Kidney (tissue), 14 donors: ENCODE data around the gene UCN3. TPM values are rescaled to one million over a fixed set of nuclear protein-coding genes. Genes with fewer than 3 reads are reported as not detected.

Experiments used
- DNase-seq, 5 donors: peaks; one replicate each; pipeline ENCODE4 v3.0.0-alpha.2; 2013 to 2020
- FAIRE-seq: peaks from 2 replicates; lab custom pipeline; 2012; peaks lifted over from hg19 to GRCh38; lab: Jason Lieb, UNC
- H3K27ac ChIP-seq, 2 donors: one replicate each; pipeline ENCODE4 v1.7.0; 2013; ENCODE audit warnings: low read depth in 2 of 2, low read length in 2 of 2, inconsistent platforms in 1 of 2
- H3K27me3 ChIP-seq: one replicate; pipeline ENCODE4 v1.7.1; 2013; ENCODE audit warnings: low read length, inconsistent platforms; ENCODE audit not compliant: control insufficient read depth, insufficient read depth
- H3K36me3 ChIP-seq, 3 donors: one replicate each; pipeline versions ENCODE4 v1.7.0 to v1.7.1; 2013; ENCODE audit warnings: low read length in 3 of 3, control low read depth in 1 of 3, inconsistent platforms in 1 of 3; ENCODE audit not compliant: insufficient read depth in 3 of 3, control insufficient read depth in 2 of 3
- H3K4me1 ChIP-seq, 3 donors: one replicate each; pipeline versions ENCODE4 v1.7.0 to v1.7.1; 2013; ENCODE audit warnings: low read length in 3 of 3, inconsistent platforms in 1 of 3, low read depth in 1 of 3; ENCODE audit not compliant: control insufficient read depth in 2 of 3, insufficient read depth in 2 of 3
- H3K4me3 ChIP-seq, 3 donors: one replicate each; pipeline versions ENCODE4 v1.7.0 to v1.8.1; 2013; ENCODE audit warnings: low read length in 3 of 3, control low read depth in 1 of 3, inconsistent platforms in 1 of 3
- H3K9ac ChIP-seq, 3 donors: one replicate each; pipeline versions ENCODE4 v1.7.0 to v1.7.1; 2013; ENCODE audit warnings: low read length in 3 of 3, control low read depth in 1 of 3, inconsistent platforms in 1 of 3
- H3K9me3 ChIP-seq, 3 donors: one replicate each; pipeline versions ENCODE4 v1.7.0 to v1.7.1; 2013; ENCODE audit warnings: low read length in 3 of 3, control low read depth in 1 of 3, inconsistent platforms in 1 of 3; ENCODE audit not compliant: control insufficient read depth in 2 of 3, insufficient read depth in 1 of 3
- CTCF ChIP-seq: IDR thresholded peaks from 3 replicates; pipeline ENCODE4 v1.5.1; 2012; ENCODE audit warnings: mild to moderate bottlenecking, moderate library complexity, borderline replicate concordance; ENCODE audit not compliant: insufficient read depth; ENCODE audit errors: extremely low read depth
- intact Hi-C: fragments of 100-400 bp; cut with DNase I; formaldehyde crosslinking; loops from one replicate; pipeline ENCODE4 v1.11.1; 2022
- polyA plus RNA-seq: library from polyadenylated mRNA; stranded (reverse); fragments of 350-450 nt; fragmentation: Illumina TruSeq; extraction: RNeasy Lipid Tissue Mini Kit (QIAGEN cat#74804); gene quantifications from one replicate; pipeline ENCODE4 v1.2.3, GENCODE V29; 2014; ENCODE audit warnings: low read depth, low replicate concordance; ENCODE audit not compliant: insufficient read depth
- total RNA-seq: library from RNA; stranded (reverse); fragmentation: NEBNext Ultra II Directional; extraction: Animal tissue kit (Norgen Biotek cat#: 25700); gene quantifications from one replicate; pipeline ENCODE4 v1.2.1, GENCODE V29; 2021
- donor health status: control.
- donor health status: control.
- donor health status: control.
- donor health status: control.
- donor health status: control.
- donor health status: DM: yes; HTN: yes; CAD: no.
- donor health status: Normal renal cell carcinoma (clear cell type).

Gene UCN3
- total and polyA plus RNA-seq, 2 donors from 2014 or later: 1.4 TPM; not detected in 1

DNA sequence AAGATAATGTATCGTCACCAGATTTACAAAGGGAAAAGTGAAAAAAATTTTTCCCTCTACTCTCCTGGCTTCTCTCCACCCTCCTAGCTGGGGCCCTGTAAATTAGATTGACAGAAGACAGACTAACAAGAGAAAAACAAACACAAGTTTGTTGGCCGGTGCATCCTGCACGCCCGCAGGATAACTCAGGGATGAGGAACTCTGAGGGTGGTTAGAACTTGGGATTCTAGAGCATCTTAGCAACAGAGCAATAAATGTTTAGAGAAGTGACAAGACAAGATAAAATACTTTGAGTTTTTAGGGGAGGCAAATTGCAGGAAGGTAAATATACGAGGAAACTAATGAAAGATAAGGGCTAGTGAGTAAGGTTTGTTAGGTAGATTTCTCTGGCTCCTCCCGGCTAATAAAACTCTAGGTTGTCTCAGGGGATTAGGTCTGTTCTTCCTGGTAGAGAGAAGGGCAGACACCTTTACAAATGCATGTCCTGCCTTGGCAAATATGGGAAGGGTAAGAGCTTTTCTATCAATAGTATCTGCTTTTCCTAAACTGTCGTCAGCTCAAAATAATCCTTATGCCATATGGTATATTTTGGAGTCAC is 4.3 kb upstream of the UCN3 start:
- Histone ChIP-seq H3K9ac (no peak overlapping the region), H3K36me3 (no peaks in the 10 kb centered on the region), H3K4me1 (no peaks in the 10 kb centered on the region), H3K4me3 (no peak overlapping the region), H3K27me3 (peaks cover 4% of the 10 kb centered on the region), H3K27ac (no peak overlapping the region), H3K9me3 (no peaks in the 10 kb centered on the region)
- intact Hi-C loops: no loop called here
- TF ChIP-seq CTCF: no peak
- DNase-seq (no peak), FAIRE-seq (no peak)

DNA sequence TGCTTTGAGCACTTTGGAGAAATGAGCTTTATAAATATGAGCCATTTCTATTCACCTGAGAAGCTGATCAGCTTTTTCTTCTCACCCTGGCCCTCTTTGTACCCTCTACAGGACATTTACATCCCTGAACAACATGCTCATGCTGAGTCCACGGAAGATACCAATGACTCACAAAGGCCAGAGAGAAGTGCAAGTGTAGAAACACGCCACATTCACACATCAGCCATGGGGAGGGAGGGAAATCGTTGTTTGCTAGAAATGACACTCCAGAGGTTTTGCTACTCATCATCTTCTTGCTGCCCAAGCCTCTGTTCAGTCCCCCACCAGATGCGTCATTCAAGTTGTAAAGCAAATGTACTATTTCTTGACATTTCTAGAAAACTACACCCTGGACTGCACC is 2.8 kb upstream of the UCN3 start:
- Histone ChIP-seq H3K4me1 (no peaks in the 10 kb centered on the region), H3K9ac (no peak overlapping the region), H3K4me3 (no peak overlapping the region), H3K36me3 (no peaks in the 10 kb centered on the region), H3K27ac (no peak overlapping the region), H3K27me3 (peaks cover 6% of the 10 kb centered on the region), H3K9me3 (no peaks in the 10 kb centered on the region)
- DNase-seq (no peak), FAIRE-seq (no peak)
- intact Hi-C loops: no loop called here
- TF ChIP-seq CTCF: no peak

GRCh38 chr10:5362873-5363272 is 1.9 kb upstream of the UCN3 start:
- intact Hi-C loops: no loop called here
- no peaks in the 10 kb centered on the region for H3K4me1 ChIP-seq
- no peak overlapping the region for H3K27ac ChIP-seq
- H3K9me3 ChIP-seq: no peaks in the 10 kb centered on the region
- no peak for FAIRE-seq
- no peak for DNase-seq
- H3K27me3 ChIP-seq: peaks cover 6% of the 10 kb centered on the region
- no peak for TF ChIP-seq CTCF
- H3K36me3 ChIP-seq: no peaks in the 10 kb centered on the region
- H3K9ac ChIP-seq: no peak overlapping the region
- no peak overlapping the region for H3K4me3 ChIP-seq

- H3K27ac ChIP-seq: no peak overlapping the region
- no peaks in the 10 kb centered on the region for H3K4me1 ChIP-seq
- H3K9ac ChIP-seq: no peak overlapping the region
- peaks cover 6% of the 10 kb centered on the region for H3K27me3 ChIP-seq
- DNase-seq: peak in 2 of 5 donors; percentile 51 to 59
- peak overlapping the region in 2 of 3 donors; percentile 16 to 40 for H3K4me3 ChIP-seq
- FAIRE-seq: no peak
- H3K9me3 ChIP-seq: no peaks in the 10 kb centered on the region
- intact Hi-C loops: no loop called here
- TF ChIP-seq CTCF: no peak
- H3K36me3 ChIP-seq: no peaks in the 10 kb centered on the region
These were observed 392 bp upstream of the UCN3 start for GRCh38 chr10:5364374-5364773.
